HG02938 (cell line): ENCODE results near the gene DNAJC4.

Source experiments
- ATAC-seq: cut with Tn5 transposase; IDR thresholded peaks from one replicate; pipeline ENCODE4 v1.9.1; 2021; ENCODE audit warnings: mild to moderate bottlenecking, moderate library complexity; ENCODE audit not compliant: unreplicated experiment

Gene DNAJC4

GRCh38 chr11:64227405-64227956 is 2.9 kb upstream of the DNAJC4 start:
- ATAC-seq = no peak

- no peak for ATAC-seq
Observed at GRCh38 chr11:64229090-64229743, 1.1 kb upstream of the DNAJC4 start.

- ATAC-seq = no peak
Observed at GRCh38 chr11:64229744-64230170, 591 bp upstream of the DNAJC4 start.

GRCh38 chr11:64230985-64231365 is 627 bp downstream of the DNAJC4 start:
- no peak for ATAC-seq

- ATAC-seq = no peak
Observed at GRCh38 chr11:64231546-64231945, 1.2 kb downstream of the DNAJC4 start.

- no peak for ATAC-seq
Observed at GRCh38 chr11:64232182-64232966, 2.0 kb downstream of the DNAJC4 start.

- ATAC-seq = no peak
Observed at GRCh38 chr11:64232967-64233315, 2.6 kb downstream of the DNAJC4 start.

GRCh38 chr11:64233913-64234586 is 3.7 kb downstream of the DNAJC4 start, which contains the start of gene VEGFB:
VEGFB (plus strand) TSS chr11:64234584; CDS start chr11:64234834, 250 bp downstream.
- no peak for ATAC-seq

- ATAC-seq = no peak
Observed at GRCh38 chr11:64234647-64235379, 4.5 kb downstream of the DNAJC4 start.

- no peak for ATAC-seq
Observed at GRCh38 chr11:64235437-64236161, 5.3 kb downstream of the DNAJC4 start.

GRCh38 chr11:64237484-64237951 is 7.2 kb downstream of the DNAJC4 start:
- ATAC-seq = no peak

- ATAC-seq = no peak
Observed at GRCh38 chr11:64238076-64238475, 7.7 kb downstream of the DNAJC4 start.

GRCh38 chr11:64238999-64239398 is 8.7 kb downstream of the DNAJC4 start:
- no peak for ATAC-seq

GRCh38 chr11:64239662-64240434 is 9.5 kb downstream of the DNAJC4 start:
- no peak for ATAC-seq

GRCh38 chr11:64240435-64241240 is 10.3 kb downstream of the DNAJC4 start, which contains the start of gene FKBP2:
FKBP2 (plus strand) TSS chr11:64241095; CDS start chr11:64242388, 1,293 bp downstream.
- ATAC-seq = peak; percentile 41

- no peak for ATAC-seq
Observed at GRCh38 chr11:64241241-64241490, 10.8 kb downstream of the DNAJC4 start.

- peak; percentile 65 for ATAC-seq
Observed at GRCh38 chr11:64241491-64242374, 11.4 kb downstream of the DNAJC4 start.
